ENCODE measurements around the gene FTCDNL1. TPM values are rescaled to one million over a fixed set of nuclear protein-coding genes. Genes with fewer than 3 reads are reported as not detected.

FTCDNL1 gene
- total RNA-seq, 3 donors from 2014 or later = 2.1 to 5.1 (median 2.3) TPM

DNA sequence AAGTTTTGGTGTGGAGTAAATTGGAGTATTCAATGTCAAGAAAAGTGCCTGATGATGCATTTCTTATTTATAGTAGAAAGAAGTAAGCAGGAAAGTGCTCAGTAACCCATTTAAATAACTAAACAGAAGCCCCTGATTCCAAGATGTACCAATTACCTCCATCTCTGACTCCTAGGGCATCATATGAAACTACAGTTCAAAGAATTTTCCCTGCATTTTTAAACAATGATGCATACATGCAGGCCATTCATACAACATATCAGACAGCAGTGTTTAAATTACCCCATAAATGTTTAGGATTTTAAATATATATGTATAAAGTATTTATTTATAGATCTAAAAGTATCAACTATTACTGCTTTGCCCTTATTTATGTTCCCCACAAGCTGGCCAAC, 36.2 kb downstream of the FTCDNL1 start:
- no peak for DNase-seq
- no peak for ATAC-seq
- intact Hi-C loops (cut with DNase I, micrococcal nuclease) = no loop called here

DNA sequence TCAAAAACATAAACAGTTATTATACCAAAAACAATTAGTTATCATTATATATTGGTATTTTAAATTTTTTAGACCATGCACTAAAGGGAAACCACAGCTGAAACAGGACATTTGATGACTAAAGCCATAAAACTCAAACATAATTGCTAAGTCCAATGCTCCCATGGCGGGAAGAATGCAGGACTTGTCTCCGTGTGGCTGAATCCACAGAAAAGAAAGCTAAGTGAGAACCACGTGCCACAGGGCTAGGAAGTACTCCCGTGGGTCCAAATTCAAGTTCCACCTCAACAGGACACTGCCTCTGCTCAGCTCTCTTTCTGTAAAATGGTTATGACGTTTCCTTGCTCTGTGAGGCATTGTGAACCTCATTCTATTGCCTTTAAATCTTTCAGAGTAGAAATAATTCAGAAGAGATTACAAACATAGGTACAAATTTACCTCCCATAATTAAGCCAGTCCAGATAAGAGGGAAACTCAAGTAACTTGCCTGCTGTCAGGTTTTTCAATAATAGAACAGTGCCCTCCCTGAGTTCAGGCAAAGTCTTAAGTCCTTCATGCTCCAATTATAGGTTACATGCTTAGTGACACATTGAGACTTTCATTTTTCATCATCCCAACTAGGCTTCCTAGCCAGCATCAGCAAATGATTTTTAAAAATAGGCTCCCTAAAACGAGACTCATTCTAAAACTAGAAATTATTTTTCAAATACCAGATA, 36.7 kb downstream of the FTCDNL1 start:
- Histone ChIP-seq H3K4me1 (ENCODE audit: low read depth) (peaks cover 3% of the 10 kb centered on the region), H3K4me3 (no peak overlapping the region), H3K36me3 (ENCODE audit: low read depth) (no peaks in the 10 kb centered on the region), H3K9me3 (no peaks in the 10 kb centered on the region)
- ATAC-seq = peak; percentile 58
- DNase-seq = no peak
- TF ChIP-seq, protein P1, sequence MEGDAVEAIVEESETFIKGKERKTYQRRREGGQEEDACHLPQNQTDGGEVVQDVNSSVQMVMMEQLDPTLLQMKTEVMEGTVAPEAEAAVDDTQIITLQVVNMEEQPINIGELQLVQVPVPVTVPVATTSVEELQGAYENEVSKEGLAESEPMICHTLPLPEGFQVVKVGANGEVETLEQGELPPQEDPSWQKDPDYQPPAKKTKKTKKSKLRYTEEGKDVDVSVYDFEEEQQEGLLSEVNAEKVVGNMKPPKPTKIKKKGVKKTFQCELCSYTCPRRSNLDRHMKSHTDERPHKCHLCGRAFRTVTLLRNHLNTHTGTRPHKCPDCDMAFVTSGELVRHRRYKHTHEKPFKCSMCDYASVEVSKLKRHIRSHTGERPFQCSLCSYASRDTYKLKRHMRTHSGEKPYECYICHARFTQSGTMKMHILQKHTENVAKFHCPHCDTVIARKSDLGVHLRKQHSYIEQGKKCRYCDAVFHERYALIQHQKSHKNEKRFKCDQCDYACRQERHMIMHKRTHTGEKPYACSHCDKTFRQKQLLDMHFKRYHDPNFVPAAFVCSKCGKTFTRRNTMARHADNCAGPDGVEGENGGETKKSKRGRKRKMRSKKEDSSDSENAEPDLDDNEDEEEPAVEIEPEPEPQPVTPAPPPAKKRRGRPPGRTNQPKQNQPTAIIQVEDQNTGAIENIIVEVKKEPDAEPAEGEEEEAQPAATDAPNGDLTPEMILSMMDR (IDR thresholded peaks at IDR 0.05) = no peak
- intact Hi-C loops (cut with DNase I, micrococcal nuclease) = no loop called here

More for the DNA sequence above, 36.2 kb downstream of the FTCDNL1 start:
- TF ChIP-seq, protein P1 (IDR thresholded peaks at IDR 0.05) = no peak
- Histone ChIP-seq H3K4me1 (ENCODE audit: low read depth) (peaks cover 3% of the 10 kb centered on the region), H3K4me3 (no peak overlapping the region), H3K9me3 (no peaks in the 10 kb centered on the region), H3K36me3 (ENCODE audit: low read depth) (no peaks in the 10 kb centered on the region)

DNA sequence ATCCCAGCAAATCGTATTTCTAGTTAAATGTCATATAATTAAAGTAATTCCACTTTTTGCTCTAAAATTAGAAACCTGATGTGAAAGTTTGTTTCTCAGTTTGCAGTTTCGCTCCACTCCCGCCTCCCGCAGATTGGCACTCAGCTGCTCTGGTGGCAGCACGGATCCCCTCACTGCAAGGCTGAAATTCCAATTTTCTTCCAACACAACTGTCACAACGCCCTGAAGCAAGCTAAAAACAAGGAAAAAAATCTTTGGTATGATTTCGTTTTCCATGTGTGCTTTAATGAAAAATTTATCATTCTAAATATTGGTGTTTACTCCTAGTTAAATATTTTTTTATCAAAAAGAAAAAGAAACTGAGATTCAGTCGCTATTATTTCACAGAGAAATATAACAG, 38.5 kb downstream of the FTCDNL1 start:
- no peak for ATAC-seq
- intact Hi-C loops (cut with DNase I, micrococcal nuclease) = no loop called here
- TF ChIP-seq, protein P1 (IDR thresholded peaks at IDR 0.05) = no peak

DNA sequence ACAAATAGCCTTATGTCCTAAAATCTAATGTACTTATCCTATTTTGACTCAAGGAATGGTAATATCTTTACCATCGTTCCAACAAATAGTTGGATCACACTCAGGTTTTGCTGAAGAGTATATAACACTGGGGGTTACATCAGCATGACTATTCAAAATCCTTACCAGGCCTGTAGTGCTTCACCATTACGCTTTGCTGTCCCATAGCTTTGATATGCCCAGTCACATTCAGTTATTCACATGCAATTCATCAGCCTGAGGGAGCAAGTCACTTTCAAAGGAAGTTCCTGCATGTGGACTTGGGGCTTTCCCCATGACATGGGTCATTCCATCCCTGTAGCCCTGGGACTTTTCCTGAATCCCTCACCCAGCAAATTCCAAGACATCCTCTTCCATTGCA, 39.6 kb downstream of the FTCDNL1 start:
- ATAC-seq (no peak), DNase-seq (no peak)
- intact Hi-C loops (cut with DNase I, micrococcal nuclease) = no loop called here
- no peaks in the 10 kb centered on the region for H3K4me1 ChIP-seq (ENCODE audit: low read depth)
- TF ChIP-seq, protein P1 (IDR thresholded peaks at IDR 0.05) = no peak
- H3K36me3 ChIP-seq (ENCODE audit: low read depth) = no peaks in the 10 kb centered on the region
- no peak overlapping the region for H3K4me3 ChIP-seq
- no peaks in the 10 kb centered on the region for H3K9me3 ChIP-seq

More for the DNA sequence above, 38.5 kb downstream of the FTCDNL1 start:
- Histone ChIP-seq H3K4me3 (no peak overlapping the region), H3K36me3 (ENCODE audit: low read depth) (no peaks in the 10 kb centered on the region), H3K4me1 (ENCODE audit: low read depth) (no peaks in the 10 kb centered on the region), H3K9me3 (no peaks in the 10 kb centered on the region)
- DNase-seq = no peak

DNA sequence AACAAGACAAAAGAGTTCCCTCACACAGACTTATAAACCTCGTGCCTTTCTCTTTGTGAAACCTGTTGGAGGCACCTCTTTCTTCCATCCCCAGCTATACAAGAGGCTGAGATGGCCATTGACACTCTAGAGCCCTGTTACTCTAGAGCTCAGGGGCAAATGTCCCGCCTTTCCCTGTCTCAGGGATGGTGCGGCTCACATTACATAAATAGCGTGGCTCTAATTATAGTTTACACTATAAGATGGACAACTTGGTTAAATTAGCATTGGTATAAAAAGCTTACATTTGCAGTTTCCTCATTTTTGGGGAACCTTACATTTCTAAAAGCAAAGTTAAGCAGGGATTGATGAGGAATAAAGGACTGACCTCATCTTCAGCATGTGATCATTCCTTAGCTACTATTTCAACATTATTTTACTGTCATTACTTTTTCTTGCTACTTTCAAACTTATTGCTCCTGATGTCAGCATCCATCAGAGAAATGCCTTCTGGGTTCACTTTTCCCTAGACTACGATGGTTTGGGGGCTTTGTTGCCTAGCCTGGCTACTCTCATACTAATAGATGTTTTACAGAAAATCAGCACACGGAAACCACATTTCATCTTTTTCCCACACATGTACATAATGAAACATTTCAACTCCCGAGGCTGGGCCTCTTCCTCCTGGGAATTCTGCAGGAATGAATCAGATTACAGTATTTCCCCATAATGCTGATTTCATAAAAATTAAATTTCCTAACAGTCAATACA, 40.4 kb downstream of the FTCDNL1 start:
- intact Hi-C loops (cut with DNase I, micrococcal nuclease) = no loop called here

More for the DNA sequence above, 40.4 kb downstream of the FTCDNL1 start:
- Histone ChIP-seq H3K9me3 (no peaks in the 10 kb centered on the region), H3K4me1 (ENCODE audit: low read depth) (no peaks in the 10 kb centered on the region), H3K36me3 (ENCODE audit: low read depth) (no peaks in the 10 kb centered on the region), H3K4me3 (no peak overlapping the region)
- TF ChIP-seq, protein P1 (IDR thresholded peaks at IDR 0.05) = no peak
- DNase-seq (no peak), ATAC-seq (no peak)
